Heart left ventricle (tissue), 16 donors: ENCODE results near the gene KCTD19. TPM values are rescaled to one million over a fixed set of nuclear protein-coding genes. Genes with fewer than 3 reads are reported as not detected.

Experiments
- ATAC-seq, 4 donors: fragments of 200-7000 bp; cut with Tn5 transposase; one replicate each; pipeline ENCODE4 v1.9.1; 2020 to 2022; ENCODE audit warnings: moderate library complexity in 4 of 4, mild to moderate bottlenecking in 3 of 4, moderate number of reproducible peaks in 1 of 4
- DNase-seq, 5 donors: peaks; one replicate each; pipeline ENCODE4 v3.0.0-alpha.2; 2020
- H3K27ac ChIP-seq, 12 donors: fragments of 200-600 bp; sonication (generic) in 4 of 12; one replicate each; pipeline versions ENCODE4 v1.5.0 to v1.8.0; 2016 to 2022; ENCODE audit warnings: mild to moderate bottlenecking in 2 of 12
- H3K27me3 ChIP-seq, 9 donors: fragments of 200-600 bp; sonication (generic) in 2 of 9; one replicate each; pipeline versions ENCODE4 v1.5.1 to v1.8.0; 2016 to 2022; ENCODE audit warnings: mild to moderate bottlenecking in 3 of 9
- H3K36me3 ChIP-seq, 9 donors: fragments of 200-600 bp; sonication (generic) in 2 of 9; one replicate each; pipeline versions ENCODE4 v1.5.0 to v1.8.0; 2018 to 2022; ENCODE audit warnings: mild to moderate bottlenecking in 2 of 9
- H3K4me1 ChIP-seq, 12 donors: fragments of 200-600 bp; sonication (generic) in 4 of 12; one replicate each; pipeline versions ENCODE4 v1.5.0 to v1.8.0; 2016 to 2022; ENCODE audit warnings: mild to moderate bottlenecking in 3 of 12
- H3K4me3 ChIP-seq, 12 donors: fragments of 200-600 bp; sonication (generic) in 4 of 12; one replicate each; pipeline versions ENCODE4 v1.5.0 to v1.8.0; 2017 to 2022; ENCODE audit warnings: mild to moderate bottlenecking in 9 of 12, moderate library complexity in 4 of 12
- H3K9me3 ChIP-seq, 12 donors: fragments of 200-600 bp; sonication (generic) in 4 of 12; one replicate each; pipeline versions ENCODE4 v1.5.0 to v1.8.0; 2016 to 2022; ENCODE audit warnings: mild to moderate bottlenecking in 1 of 12
- CTCF ChIP-seq, 12 donors: fragments of 200-600 bp; sonication (generic) in 4 of 12; IDR thresholded peaks; one replicate each; pipeline versions ENCODE4 v1.5.0 to v1.8.0; 2018 to 2022; ENCODE audit warnings: antibody characterized with exemption in 12 of 12, mild to moderate bottlenecking in 5 of 12
- POLR2A ChIP-seq, 2 donors: fragments of 450-650 bp; IDR thresholded peaks; one replicate each; pipeline ENCODE4 v1.6.1; 2017; ENCODE audit warnings: antibody characterized with exemption in 2 of 2, mild to moderate bottlenecking in 2 of 2, moderate library complexity in 2 of 2
- WGBS, 4 donors: extraction: QIAGEN DNeasy Blood & Tissue Kit in 2 of 4; methylation state at CpG; one replicate each; pipeline versions ENCODE4 v1.1.5 to v1.1.7; 2013 to 2018; 5-methylcytosine and 5-hydroxymethylcytosine counted together
- intact Hi-C, 10 donors: fragments of 100-400 bp; cut with DNase I; formaldehyde crosslinking; loops; one replicate each; pipeline versions ENCODE4 v1.11.1 to v1.14.2; 2022
- polyA plus RNA-seq, 2 donors: library from polyadenylated mRNA; stranded (reverse); fragments of 200-250 nt; gene quantifications; one replicate each; pipeline ENCODE4 v1.2.3, GENCODE V29; 2013
- total RNA-seq, 9 donors: library from RNA; depleted of rRNA in 2 of 9; stranded (reverse); fragments of >200 nt in 2 of 9; fragmentation: NEBNext Ultra II Directional in 3 of 9; extraction: Animal tissue kit (Norgen Biotek cat#: 25700) in 3 of 9; gene quantifications; one replicate each; pipeline versions ENCODE4 v1.1.0 to v1.2.4, GENCODE V29; 2016 to 2023
- donor health status: ischemic (EF 13 %, LVEDD 7.1; RV severe dilation, severe dysfunction).
- donor health status: healthy with polysubstance abuse.
- donor health status: DM: no; HTN: yes; CAD: no.
- donor health status: DM: no; HTN: no; CAD: no.
- donor health status: ischemic (EF 25% LVEDD 6.9; RV normal size, moderate dysfunction).
- donor health status: ischemic (EF 25% LVEDD 5.7; RV mildly dilated, moderate dysfunction).
- donor health status: healthy.
- donor health status: DM: yes; HTN: yes; CAD: no.
- donor health status: ischemic (EF 35%, LVEDD 5.7; RV mildly dilated, moderate dysfunction).
- donor health status: nonischemic (EF 11% LVEDD 7.7; RV severe dilation, severe dysfunction).
- donor health status: DM: yes; HTN: yes; CAD: no.
- donor health status: PGD.
- donor health status: ischemic (EF 29% LVEDD 5.4; RV normal size, mild dysfunction).
- donor health status: nonischemic (EF 23%, LVEDD 6.1; RV moderate dilation, normal function).

KCTD19 gene
- total and polyA plus RNA-seq, 11 donors: 0.19 to 0.29 TPM; not detected in 9

GRCh38 chr16:67242138-67242730 is 84.3 kb downstream of the KCTD19 start:
- H3K36me3 ChIP-seq: peaks cover 0 to 33% (median 25%) of the 10 kb centered on the region in 9 donors
- H3K4me1 ChIP-seq: peaks cover 35 to 73% (median 59%) of the 10 kb centered on the region in 12 donors
- WGBS, 4 donors: 51 to 68% (median 57%) methylated on average over 4 of the region's 4 CpGs
- DNase-seq (peak in 3 of 5 donors; percentile 31 to 60 (median 42)), ATAC-seq (no peak)
- intact Hi-C loops: no loop called here
- no peak overlapping the region for H3K4me3 ChIP-seq
- TF ChIP-seq CTCF (IDR thresholded peaks at IDR 0.05): no peak
- TF ChIP-seq POLR2A (IDR thresholded peaks at IDR 0.05): no peak
- H3K27ac ChIP-seq: peak overlapping the region; percentile 76 to 100 (median 94)
- no peaks in the 10 kb centered on the region for H3K9me3 ChIP-seq
- H3K27me3 ChIP-seq: no peaks in the 10 kb centered on the region

GRCh38 chr16:67241008-67241900 is 85.3 kb downstream of the KCTD19 start:
- DNase-seq (peak; percentile 74 to 89 (median 86)), ATAC-seq (peak; percentile 44 to 56 (median 47))
- Histone ChIP-seq H3K4me1 (peaks cover 35 to 67% (median 59%) of the 10 kb centered on the region in 12 donors), H3K27ac (peak overlapping the region; percentile 76 to 100 (median 94)), H3K9me3 (no peaks in the 10 kb centered on the region), H3K27me3 (no peaks in the 10 kb centered on the region), H3K36me3 (peaks cover 0 to 41% (median 34%) of the 10 kb centered on the region in 9 donors), H3K4me3 (no peak overlapping the region)
- WGBS, 4 donors: 43 to 59% (median 50%) methylated on average over 9 to 10 of the region's 10 CpGs
- no peak for TF ChIP-seq CTCF (IDR thresholded peaks at IDR 0.05)
- TF ChIP-seq POLR2A (IDR thresholded peaks at IDR 0.05): no peak
- intact Hi-C loops: no loop called here

- ATAC-seq (no peak), DNase-seq (peak in 2 of 5 donors; percentile 28 to 33)
- Histone ChIP-seq H3K27me3 (no peaks in the 10 kb centered on the region), H3K4me3 (no peak overlapping the region), H3K9me3 (no peaks in the 10 kb centered on the region), H3K4me1 (peaks cover 35 to 59% (median 54%) of the 10 kb centered on the region in 12 donors), H3K27ac (peak overlapping the region; percentile 76 to 100 (median 94)), H3K36me3 (peaks cover 0 to 49% (median 42%) of the 10 kb centered on the region in 9 donors)
- TF ChIP-seq POLR2A (IDR thresholded peaks at IDR 0.05): no peak
- no peak for TF ChIP-seq CTCF (IDR thresholded peaks at IDR 0.05)
- 54 to 82% (median 74%) methylated on average over 4 of the region's 4 CpGs for WGBS, 4 donors
- intact Hi-C loops: no loop called here
These were observed 86.0 kb downstream of the KCTD19 start for GRCh38 chr16:67240506-67240905.

Other genes starting within 250 kb of the KCTD19 start
- 10 to 100 TPM in 5 of 9 donors, 1 to 10 TPM in 4; 8.4 to 17.8 (median 11.6) TPM for gene PHAF1, start 216.8 kb downstream of the KCTD19 start, total RNA-seq
- 10 to 100 TPM in 1 of 2 donors, 1 to 10 TPM in 1; 5.6 to 11.6 TPM for gene PHAF1, start 216.8 kb downstream of the KCTD19 start, polyA plus RNA-seq
- 10 to 100 TPM in 5 of 9 donors, 1 to 10 TPM in 4; 8.6 to 17.5 (median 11.9) TPM for gene B3GNT9, start 175.7 kb downstream of the KCTD19 start, total RNA-seq
- 10 to 100 TPM in 1 of 2 donors, 1 to 10 TPM in 1; 6.4 to 16.9 TPM for gene B3GNT9, start 175.7 kb downstream of the KCTD19 start, polyA plus RNA-seq
- 10 to 100 TPM in 4 of 9 donors, 1 to 10 TPM in 5; 4.7 to 14.3 (median 8.4) TPM for gene TRADD, start 166.8 kb downstream of the KCTD19 start, total RNA-seq
- 10 to 100 TPM in 1 of 2 donors, 1 to 10 TPM in 1; 6.8 to 16.2 TPM for gene TRADD, start 166.8 kb downstream of the KCTD19 start, polyA plus RNA-seq
- gene FBXL8, start 166.8 kb downstream of the KCTD19 start, total RNA-seq: 10 to 100 TPM in 1 of 9 donors, 1 to 10 TPM in 8; 5.0 to 13.4 (median 7.2) TPM
- gene FBXL8, start 166.8 kb downstream of the KCTD19 start, polyA plus RNA-seq: 1 to 10 TPM; 5.4 to 9.2 TPM
- gene HSF4, start 162.0 kb downstream of the KCTD19 start, total RNA-seq: 10 to 100 TPM; 11.6 to 62.4 (median 35.4) TPM
- gene HSF4, start 162.0 kb downstream of the KCTD19 start, polyA plus RNA-seq: 10 to 100 TPM in 1 of 2 donors, 1 to 10 TPM in 1; 5.9 to 62.5 TPM
- 100 to 1,000 TPM in 1 of 9 donors, 10 to 100 TPM in 8; 64.9 to 119 (median 77.4) TPM for gene NOL3, start 156.2 kb downstream of the KCTD19 start, total RNA-seq
- 100 to 1,000 TPM; 112 to 121 TPM for gene NOL3, start 156.2 kb downstream of the KCTD19 start, polyA plus RNA-seq
- gene MATCAP1, start 142.8 kb downstream of the KCTD19 start, total RNA-seq: 10 to 100 TPM in 5 of 9 donors, 1 to 10 TPM in 4; 4.1 to 21.6 (median 11.1) TPM
- 10 to 100 TPM; 10.2 to 15.5 TPM for gene MATCAP1, start 142.8 kb downstream of the KCTD19 start, polyA plus RNA-seq
- 1 to 10 TPM; 1.9 to 9.1 (median 2.8) TPM for gene EXOC3L1, start 136.6 kb downstream of the KCTD19 start, total RNA-seq
- gene EXOC3L1, start 136.6 kb downstream of the KCTD19 start, polyA plus RNA-seq: 1 to 10 TPM; 3.4 to 7.0 TPM
- gene E2F4, start 134.6 kb downstream of the KCTD19 start, total RNA-seq: 10 to 100 TPM; 25.2 to 71.3 (median 33.7) TPM
- gene E2F4, start 134.6 kb downstream of the KCTD19 start, polyA plus RNA-seq: 10 to 100 TPM; 29.3 to 41.4 TPM
- 1 to 10 TPM in 1 of 9 donors, under 1 TPM in 8; 0.32 to 1.8 (median 0.65) TPM for gene ELMO3, start 127.6 kb downstream of the KCTD19 start, total RNA-seq
- gene ELMO3, start 127.6 kb downstream of the KCTD19 start, polyA plus RNA-seq: under 1 TPM; 0.68 to 0.91 TPM
- 10 to 100 TPM in 6 of 9 donors, 1 to 10 TPM in 3; 6.2 to 21.8 (median 11.9) TPM for gene TMEM208, start 99.6 kb downstream of the KCTD19 start, total RNA-seq
- 10 to 100 TPM; 49.5 to 79.7 TPM for gene TMEM208, start 99.6 kb downstream of the KCTD19 start, polyA plus RNA-seq
- 10 to 100 TPM in 8 of 9 donors, 1 to 10 TPM in 1; 9.6 to 30.3 (median 18.0) TPM for gene FHOD1, start 79.3 kb downstream of the KCTD19 start, total RNA-seq
- 10 to 100 TPM; 13.1 to 26.6 TPM for gene FHOD1, start 79.3 kb downstream of the KCTD19 start, polyA plus RNA-seq
- 1 to 10 TPM in 6 of 9 donors, under 1 TPM in 3; 0.16 to 2.0 (median 1.3) TPM for gene SLC9A5, start 77.8 kb downstream of the KCTD19 start, total RNA-seq
- 1 to 10 TPM in 1 of 2 donors, under 1 TPM in 1; 0.29 to 1.0 TPM for gene SLC9A5, start 77.8 kb downstream of the KCTD19 start, polyA plus RNA-seq
- gene PLEKHG4, start 47.2 kb downstream of the KCTD19 start, total RNA-seq: 1 to 10 TPM in 4 of 9 donors, under 1 TPM in 5; 0.44 to 4.0 (median 0.94) TPM
- 1 to 10 TPM; 1.2 to 1.4 TPM for gene PLEKHG4, start 47.2 kb downstream of the KCTD19 start, polyA plus RNA-seq
- gene LRRC36, start 74 bp upstream of the KCTD19 start, total RNA-seq: under 1 TPM in 1 of 9 donors, not detected in 8; 0.27 TPM
- under 1 TPM; 0.15 to 0.42 TPM for gene LRRC36, start 74 bp upstream of the KCTD19 start, polyA plus RNA-seq
- gene TPPP3, start 66.8 kb upstream of the KCTD19 start, total RNA-seq: 10 to 100 TPM in 5 of 9 donors, 1 to 10 TPM in 4; 7.0 to 17.0 (median 10.2) TPM
- gene TPPP3, start 66.8 kb upstream of the KCTD19 start, polyA plus RNA-seq: 10 to 100 TPM; 13.4 to 20.1 TPM
- 10 to 100 TPM in 1 of 9 donors, 1 to 10 TPM in 8; 3.5 to 11.6 (median 5.4) TPM for gene ZDHHC1, start 89.7 kb upstream of the KCTD19 start, total RNA-seq
- gene ZDHHC1, start 89.7 kb upstream of the KCTD19 start, polyA plus RNA-seq: 1 to 10 TPM; 2.7 to 5.1 TPM
- gene HSD11B2, start 104.4 kb upstream of the KCTD19 start, total RNA-seq: under 1 TPM in 8 of 9 donors, not detected in 1; 0.32 to 1.00 (median 0.59) TPM
- gene HSD11B2, start 104.4 kb upstream of the KCTD19 start, polyA plus RNA-seq: under 1 TPM; 0.15 to 0.26 TPM
- 100 to 1,000 TPM in 3 of 9 donors, 10 to 100 TPM in 6; 52.7 to 141 (median 68.5) TPM for gene ATP6V0D1, start 154.4 kb upstream of the KCTD19 start, total RNA-seq
- 100 to 1,000 TPM in 1 of 2 donors, 10 to 100 TPM in 1; 18.6 to 104 TPM for gene ATP6V0D1, start 154.4 kb upstream of the KCTD19 start, polyA plus RNA-seq
- gene AGRP, start 156.8 kb upstream of the KCTD19 start, total RNA-seq: not detected
- not detected for gene AGRP, start 156.8 kb upstream of the KCTD19 start, polyA plus RNA-seq
- 100 to 1,000 TPM in 1 of 9 donors, 10 to 100 TPM in 8; 51.1 to 156 (median 69.4) TPM for gene RIPOR1, start 202.1 kb upstream of the KCTD19 start, total RNA-seq
- 10 to 100 TPM; 40.7 to 45.5 TPM for gene RIPOR1, start 202.1 kb upstream of the KCTD19 start, polyA plus RNA-seq
- 10 to 100 TPM; 19.0 to 35.8 (median 25.4) TPM for gene CTCF, start 235.8 kb upstream of the KCTD19 start, total RNA-seq
- 10 to 100 TPM; 13.9 to 18.6 TPM for gene CTCF, start 235.8 kb upstream of the KCTD19 start, polyA plus RNA-seq